ENCODE data around the gene ATP8B4. TPM values are rescaled to one million over a fixed set of nuclear protein-coding genes. Genes with fewer than 3 reads are reported as not detected.

The ATP8B4 gene
- total RNA-seq, 4 donors from 2014 or later, result 11.8 to 18.2 (median 13.4) TPM

DNA sequence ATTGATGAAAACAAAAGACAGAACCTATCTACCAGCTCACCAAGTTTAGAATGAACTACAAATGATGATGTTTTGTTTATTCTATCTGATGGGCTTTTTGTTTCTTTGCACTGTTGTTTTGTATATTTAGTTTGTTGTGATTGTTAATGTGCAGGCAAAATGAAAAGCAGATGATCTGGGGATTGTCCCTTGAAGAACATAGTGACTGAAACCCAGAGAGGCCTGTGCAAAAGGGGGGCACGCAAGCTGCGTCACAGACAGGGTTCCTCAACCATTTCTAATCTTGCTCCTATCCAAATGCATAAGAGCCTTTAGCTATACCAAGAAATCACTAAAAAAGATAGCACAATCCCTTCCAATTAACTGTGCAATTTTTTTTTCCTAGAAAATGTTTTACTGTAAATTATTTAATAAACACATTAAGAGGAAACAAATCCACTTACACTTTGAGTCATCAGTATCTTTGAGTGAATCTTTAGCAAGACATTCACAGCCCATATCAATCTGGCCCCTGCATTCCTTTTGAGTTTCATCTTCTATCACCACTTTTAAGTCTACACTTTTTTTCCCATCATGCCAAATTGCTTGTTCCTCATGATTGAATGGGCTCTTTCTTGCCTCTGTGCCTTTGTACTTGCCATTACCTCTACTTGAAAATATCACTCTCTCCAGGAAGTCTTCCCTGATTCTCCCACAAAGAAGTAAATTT is 220.3 kb downstream of the ATP8B4 start:
- peak overlapping the region in 2 of 4 donors; percentile 86 to 94 for H3K27ac ChIP-seq
- H3K36me3 ChIP-seq, result no peaks in the 10 kb centered on the region
- no peak overlapping the region for H3K4me3 ChIP-seq
- H3K9me3 ChIP-seq, result no peaks in the 10 kb centered on the region
- H3K27me3 ChIP-seq, result no peaks in the 10 kb centered on the region
- no peak for TF ChIP-seq POLR2A (IDR thresholded peaks at IDR 0.05)
- TF ChIP-seq EP300 (IDR thresholded peaks at IDR 0.05), result no peak
- TF ChIP-seq, protein P1, sequence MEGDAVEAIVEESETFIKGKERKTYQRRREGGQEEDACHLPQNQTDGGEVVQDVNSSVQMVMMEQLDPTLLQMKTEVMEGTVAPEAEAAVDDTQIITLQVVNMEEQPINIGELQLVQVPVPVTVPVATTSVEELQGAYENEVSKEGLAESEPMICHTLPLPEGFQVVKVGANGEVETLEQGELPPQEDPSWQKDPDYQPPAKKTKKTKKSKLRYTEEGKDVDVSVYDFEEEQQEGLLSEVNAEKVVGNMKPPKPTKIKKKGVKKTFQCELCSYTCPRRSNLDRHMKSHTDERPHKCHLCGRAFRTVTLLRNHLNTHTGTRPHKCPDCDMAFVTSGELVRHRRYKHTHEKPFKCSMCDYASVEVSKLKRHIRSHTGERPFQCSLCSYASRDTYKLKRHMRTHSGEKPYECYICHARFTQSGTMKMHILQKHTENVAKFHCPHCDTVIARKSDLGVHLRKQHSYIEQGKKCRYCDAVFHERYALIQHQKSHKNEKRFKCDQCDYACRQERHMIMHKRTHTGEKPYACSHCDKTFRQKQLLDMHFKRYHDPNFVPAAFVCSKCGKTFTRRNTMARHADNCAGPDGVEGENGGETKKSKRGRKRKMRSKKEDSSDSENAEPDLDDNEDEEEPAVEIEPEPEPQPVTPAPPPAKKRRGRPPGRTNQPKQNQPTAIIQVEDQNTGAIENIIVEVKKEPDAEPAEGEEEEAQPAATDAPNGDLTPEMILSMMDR (IDR thresholded peaks at IDR 0.05), result no peak
- WGBS, 2 donors, result 89 to 96% methylated on average over 2 of the region's 2 CpGs
- no peak for DNase-seq (ENCODE audit: low spot score in 2 of 2)
- H3K4me1 ChIP-seq, result peaks cover 7 to 72% (median 32%) of the 10 kb centered on the region in 4 donors

DNA sequence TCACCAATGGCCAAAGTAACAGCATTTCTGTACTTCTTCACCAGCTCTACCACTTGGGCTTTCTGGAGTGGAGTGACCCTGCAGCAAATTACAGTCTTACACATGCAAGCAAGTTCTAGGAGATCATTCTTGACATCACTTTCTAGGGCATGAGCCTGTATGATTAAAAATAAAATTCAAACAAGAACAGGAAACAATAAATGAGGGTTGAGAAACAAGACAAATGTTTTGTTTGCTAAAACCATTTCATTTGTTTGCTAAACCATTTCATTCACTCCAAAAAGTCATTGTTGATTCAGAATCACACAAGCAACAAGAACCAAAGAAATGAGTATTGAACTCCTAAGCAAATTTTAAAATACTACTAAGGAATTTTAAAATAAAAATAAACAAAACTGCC is 220.9 kb downstream of the ATP8B4 start:
- H3K9me3 ChIP-seq, result no peaks in the 10 kb centered on the region
- peak overlapping the region in 1 of 4 donors; percentile 94 for H3K27ac ChIP-seq

DNA sequence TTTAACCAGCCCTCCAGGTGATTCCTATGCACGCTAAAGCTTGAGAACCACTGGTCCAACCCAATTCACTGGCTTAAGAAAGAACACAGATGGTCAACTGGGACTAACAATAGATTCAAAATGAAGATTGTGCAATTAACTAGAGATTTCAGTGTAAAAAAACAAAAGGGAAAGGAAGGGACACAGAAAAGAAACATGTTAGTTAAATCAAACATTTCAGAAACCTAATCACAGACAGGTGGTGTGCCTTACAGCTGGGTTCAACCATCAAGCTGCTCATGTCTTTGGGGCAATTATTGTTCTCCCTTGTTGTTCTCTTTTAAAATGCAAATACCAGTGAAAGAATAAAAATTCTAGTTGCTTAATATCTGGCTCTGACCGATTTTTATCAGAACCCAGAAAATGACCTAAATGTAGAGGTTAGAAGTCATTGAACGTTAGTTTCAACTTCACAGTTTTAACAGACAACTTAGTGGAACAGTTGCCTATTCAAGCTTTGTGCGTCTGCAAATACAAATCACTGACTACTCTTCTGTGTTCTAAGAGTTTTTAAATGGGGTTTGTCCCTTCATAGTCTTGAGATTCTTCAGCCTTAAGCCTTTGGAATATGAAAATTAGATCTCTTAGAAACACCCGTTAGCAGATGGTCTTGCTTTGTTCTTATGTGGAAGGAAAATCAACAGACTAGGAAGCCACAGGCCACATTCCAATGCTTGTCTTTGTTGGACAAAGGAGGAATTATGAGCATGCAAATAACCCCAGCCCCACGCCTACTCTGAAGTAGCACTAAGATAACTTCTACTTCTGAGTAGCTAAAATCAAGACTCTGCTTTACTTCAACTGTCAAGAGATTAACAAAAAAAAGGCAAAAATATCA is 223.4 kb downstream of the ATP8B4 start:
- Histone ChIP-seq H3K27ac (peak overlapping the region in 3 of 4 donors; percentile 22 to 81 (median 71)), H3K9me3 (no peaks in the 10 kb centered on the region), H3K27me3 (no peaks in the 10 kb centered on the region), H3K4me1 (peaks cover 0 to 41% (median 18%) of the 10 kb centered on the region in 4 donors), H3K4me3 (no peak overlapping the region), H3K36me3 (no peaks in the 10 kb centered on the region)
- TF ChIP-seq EP300 (IDR thresholded peaks at IDR 0.05) (peak in 1 of 2 donors; percentile 38), POLR2A (IDR thresholded peaks at IDR 0.05) (no peak)
- TF ChIP-seq, protein P1 (IDR thresholded peaks at IDR 0.05), result no peak
- 29 to 31% methylated on average over 6 of the region's 6 CpGs for WGBS, 2 donors
- DNase-seq (ENCODE audit: low spot score in 2 of 2), result no peak

More for the DNA sequence above, 220.9 kb downstream of the ATP8B4 start:
- Histone ChIP-seq H3K27me3 (no peaks in the 10 kb centered on the region), H3K4me1 (peaks cover 4 to 66% (median 28%) of the 10 kb centered on the region in 4 donors), H3K36me3 (no peaks in the 10 kb centered on the region), H3K4me3 (no peak overlapping the region)
- no peak for DNase-seq (ENCODE audit: low spot score in 2 of 2)
- TF ChIP-seq EP300 (IDR thresholded peaks at IDR 0.05) (no peak), POLR2A (IDR thresholded peaks at IDR 0.05) (no peak)
- TF ChIP-seq, protein P1 (IDR thresholded peaks at IDR 0.05), result no peak

DNA sequence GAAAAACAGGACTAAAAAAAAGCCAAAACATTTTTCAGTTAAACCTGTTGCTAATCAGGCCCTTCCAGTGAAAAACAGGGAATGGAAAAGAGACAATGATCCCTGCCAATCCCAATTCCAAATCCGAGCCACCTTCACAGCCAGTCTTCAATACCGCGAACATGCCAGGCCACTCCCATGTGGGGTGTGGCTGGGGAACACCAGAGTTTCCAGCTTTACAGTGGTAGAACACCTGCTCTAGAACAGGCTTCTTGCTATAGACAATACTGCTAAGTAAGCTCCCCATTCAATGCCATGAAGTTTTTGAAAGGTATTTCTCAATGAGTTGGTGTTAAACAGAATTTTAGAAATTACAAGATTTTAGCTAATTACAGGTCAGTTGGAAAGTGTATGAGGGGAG is 228.3 kb downstream of the ATP8B4 start:
- peaks cover 0 to 17% (median under 1%) of the 10 kb centered on the region in 4 donors for H3K4me1 ChIP-seq
- H3K27ac ChIP-seq, result no peak overlapping the region
- no peaks in the 10 kb centered on the region for H3K27me3 ChIP-seq
- 82 to 99% methylated on average over 3 of the region's 3 CpGs for WGBS, 2 donors
- no peaks in the 10 kb centered on the region for H3K9me3 ChIP-seq
- DNase-seq (ENCODE audit: low spot score in 2 of 2), result no peak
- H3K4me3 ChIP-seq, result no peak overlapping the region
- H3K36me3 ChIP-seq, result no peaks in the 10 kb centered on the region
- no peak for TF ChIP-seq EP300 (IDR thresholded peaks at IDR 0.05)
- TF ChIP-seq POLR2A (IDR thresholded peaks at IDR 0.05), result no peak
- TF ChIP-seq, protein P1 (IDR thresholded peaks at IDR 0.05), result no peak

DNA sequence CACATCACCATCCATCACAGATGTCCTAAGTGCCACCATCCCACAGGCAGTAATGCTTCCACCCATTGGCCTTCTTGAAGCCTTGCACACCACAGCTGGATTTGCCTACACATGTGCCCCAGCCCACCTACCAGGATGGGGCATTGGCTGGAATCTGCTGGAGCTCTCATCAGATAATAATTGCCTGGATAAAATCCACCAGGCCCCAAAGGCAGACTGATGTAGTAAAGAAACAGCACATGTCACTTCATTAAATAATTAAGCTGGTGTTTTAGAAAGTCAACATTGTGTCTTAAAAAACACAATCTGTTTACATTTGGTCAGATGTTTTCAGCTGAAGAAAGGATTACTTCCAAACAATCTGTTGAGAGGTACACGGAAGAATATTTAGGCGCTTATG is 229.5 kb downstream of the ATP8B4 start:
- WGBS, 2 donors, result 89 to 91% methylated on average over 2 of the region's 2 CpGs
- Histone ChIP-seq H3K4me1 (peaks cover 0 to 6% (median 0%) of the 10 kb centered on the region in 4 donors), H3K36me3 (no peaks in the 10 kb centered on the region), H3K27me3 (no peaks in the 10 kb centered on the region), H3K4me3 (no peak overlapping the region), H3K27ac (no peak overlapping the region), H3K9me3 (no peaks in the 10 kb centered on the region)
- no peak for DNase-seq (ENCODE audit: low spot score in 2 of 2)
- TF ChIP-seq, protein P1 (IDR thresholded peaks at IDR 0.05), result no peak
- TF ChIP-seq EP300 (IDR thresholded peaks at IDR 0.05), result no peak
- TF ChIP-seq POLR2A (IDR thresholded peaks at IDR 0.05), result no peak

Measured in tibial nerve (tissue), 4 donors.